ENCODE data around the gene VWC2. TPM values are rescaled to one million over a fixed set of nuclear protein-coding genes. Genes with fewer than 3 reads are reported as not detected.

The VWC2 gene
- total RNA-seq, 2 experiments from 2014 or later, result not detected

GRCh38 chr7:49773936-49774458 is 559 bp downstream of the VWC2 start:
- intact Hi-C loops (cut with micrococcal nuclease; ENCODE audit: unreplicated experiment), result no loop called here
- Histone ChIP-seq H4K20me1 (ENCODE audit: insufficient read depth, low read length) (no peaks in the 10 kb centered on the region), H3K27ac (ENCODE audit: low read depth, low read length, poor library complexity, severe bottlenecking) (no peak overlapping the region), H3K9me2 (ENCODE audit: insufficient read depth, low read length) (no peaks in the 10 kb centered on the region), H3K4me3 (ENCODE audit: low read depth, low read length, poor library complexity, severe bottlenecking) (no peak overlapping the region), H3K4me2 (ENCODE audit: low read length) (no peak overlapping the region), H3K79me2 (ENCODE audit: insufficient read depth, low read depth, low read length) (no peaks in the 10 kb centered on the region), H3K9me3 (ENCODE audit: low read length) (no peaks in the 10 kb centered on the region), H3K36me3 (ENCODE audit: insufficient read depth, low read length) (no peaks in the 10 kb centered on the region), H2AFZ (ENCODE audit: low read length) (no peak overlapping the region), H3K4me1 (ENCODE audit: insufficient read depth, low read length, poor library complexity, severe bottlenecking) (peaks cover 45% of the 10 kb centered on the region)
- TF ChIP-seq EZH2phosphoT487 (IDR thresholded peaks at IDR 0.05; ENCODE audit: borderline replicate concordance, low read depth, low read length) (no peak), CTCF (conservative IDR thresholded peaks at IDR 0.05; ENCODE audit: low read length) (no peak)
- DNase-seq (ENCODE audit: low spot score), result no peak
- ChIA-PET CTCF (ENCODE audit: unreplicated experiment) (no interaction called here), POLR2A (no interaction called here)
- no TSS peak for BruUV-seq (replicated peaks)

GRCh38 chr7:49774459-49775064 is 1.1 kb downstream of the VWC2 start:
- H3K4me1 ChIP-seq (ENCODE audit: insufficient read depth, low read length, poor library complexity, severe bottlenecking), result peaks cover 45% of the 10 kb centered on the region
- no peak overlapping the region for H3K4me3 ChIP-seq (ENCODE audit: low read depth, low read length, poor library complexity, severe bottlenecking)
- no peaks in the 10 kb centered on the region for H3K9me3 ChIP-seq (ENCODE audit: low read length)
- H3K9me2 ChIP-seq (ENCODE audit: insufficient read depth, low read length), result no peaks in the 10 kb centered on the region
- ChIA-PET POLR2A (no interaction called here), CTCF (ENCODE audit: unreplicated experiment) (no interaction called here)
- no peak for DNase-seq (ENCODE audit: low spot score)
- H2AFZ ChIP-seq (ENCODE audit: low read length), result no peak overlapping the region
- no peaks in the 10 kb centered on the region for H3K79me2 ChIP-seq (ENCODE audit: insufficient read depth, low read depth, low read length)
- H3K36me3 ChIP-seq (ENCODE audit: insufficient read depth, low read length), result no peaks in the 10 kb centered on the region
- no peak overlapping the region for H3K27ac ChIP-seq (ENCODE audit: low read depth, low read length, poor library complexity, severe bottlenecking)
- intact Hi-C loops (cut with micrococcal nuclease; ENCODE audit: unreplicated experiment), result no loop called here
- H4K20me1 ChIP-seq (ENCODE audit: insufficient read depth, low read length), result no peaks in the 10 kb centered on the region
- TF ChIP-seq CTCF (conservative IDR thresholded peaks at IDR 0.05; ENCODE audit: low read length) (no peak), EZH2phosphoT487 (IDR thresholded peaks at IDR 0.05; ENCODE audit: borderline replicate concordance, low read depth, low read length) (no peak)
- no TSS peak for BruUV-seq (replicated peaks)
- no peak overlapping the region for H3K4me2 ChIP-seq (ENCODE audit: low read length)
